ENCODE results near the gene KDM4B. TPM values are rescaled to one million over a fixed set of nuclear protein-coding genes. Genes with fewer than 3 reads are reported as not detected.

Gene KDM4B
- total and polyA plus RNA-seq, 3 donors from 2014 or later = 33.3 to 72.7 (median 67.7) TPM

DNA sequence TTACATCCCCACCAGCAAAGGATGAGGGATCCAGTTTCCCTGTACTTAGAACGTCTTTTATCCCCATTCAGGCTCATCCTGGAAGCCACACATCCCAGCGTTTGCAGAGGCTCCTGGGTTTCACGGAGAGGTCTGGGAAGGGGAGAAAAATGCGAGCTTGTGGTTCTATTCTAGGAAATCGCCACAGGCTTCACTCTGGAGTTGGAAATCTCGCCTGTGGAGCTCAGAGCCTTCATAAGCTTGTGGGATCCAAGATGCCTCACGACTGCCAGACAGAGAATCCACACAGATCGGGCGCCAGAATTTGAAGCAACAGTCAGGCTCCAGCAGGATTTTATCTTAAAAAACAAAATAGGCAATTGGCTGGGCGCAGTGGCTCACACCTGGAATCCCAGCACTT is 213.8 kb downstream of the KDM4B start:
- WGBS, 2 donors = 73 to 77% methylated on average over 10 of the region's 10 CpGs
- no peak for DNase-seq
- no peak for TF ChIP-seq CTCF (IDR thresholded peaks at IDR 0.05)
- no peak for TF ChIP-seq POLR2A (IDR thresholded peaks at IDR 0.05)

GRCh38 chr19:5183616-5184015 is 214.7 kb downstream of the KDM4B start:
- Histone ChIP-seq H3K27ac (no peak overlapping the region), H3K27me3 (no peaks in the 10 kb centered on the region), H3K9me3 (no peaks in the 10 kb centered on the region), H3K36me3 (ENCODE audit: low read depth, missing control alignments) (no peaks in the 10 kb centered on the region), H3K4me1 (no peaks in the 10 kb centered on the region), H3K4me3 (no peak overlapping the region)
- no peak for DNase-seq
- intact Hi-C loops (cut with DNase I; ENCODE audit: low total_unique reads) = no loop called here
- 86 to 88% methylated on average over 3 of the region's 3 CpGs for WGBS, 2 donors
- no peak for TF ChIP-seq CTCF (IDR thresholded peaks at IDR 0.05)
- no peak for TF ChIP-seq POLR2A (IDR thresholded peaks at IDR 0.05)

More for the DNA sequence above, 213.8 kb downstream of the KDM4B start:
- Histone ChIP-seq H3K9me3 (no peaks in the 10 kb centered on the region), H3K36me3 (ENCODE audit: low read depth, missing control alignments) (no peaks in the 10 kb centered on the region), H3K4me1 (no peaks in the 10 kb centered on the region), H3K27ac (no peak overlapping the region), H3K27me3 (no peaks in the 10 kb centered on the region), H3K4me3 (no peak overlapping the region)
- intact Hi-C loops (cut with DNase I; ENCODE audit: low total_unique reads) = no loop called here

GRCh38 chr19:5184930-5185329 is 216.0 kb downstream of the KDM4B start:
- no peak for DNase-seq
- no peaks in the 10 kb centered on the region for H3K4me1 ChIP-seq
- H3K9me3 ChIP-seq = no peaks in the 10 kb centered on the region
- H3K4me3 ChIP-seq = no peak overlapping the region
- H3K36me3 ChIP-seq (ENCODE audit: low read depth, missing control alignments) = no peaks in the 10 kb centered on the region
- TF ChIP-seq CTCF (IDR thresholded peaks at IDR 0.05) (no peak), POLR2A (IDR thresholded peaks at IDR 0.05) (no peak)
- intact Hi-C loops (cut with DNase I; ENCODE audit: low total_unique reads) = no loop called here
- H3K27me3 ChIP-seq = no peaks in the 10 kb centered on the region
- no peak overlapping the region for H3K27ac ChIP-seq
- 89 to 97% methylated on average over 4 of the region's 4 CpGs for WGBS, 2 donors

GRCh38 chr19:5186293-5187050 is 217.6 kb downstream of the KDM4B start:
- Histone ChIP-seq H3K4me3 (no peak overlapping the region), H3K4me1 (no peaks in the 10 kb centered on the region), H3K36me3 (ENCODE audit: low read depth, missing control alignments) (no peaks in the 10 kb centered on the region), H3K9me3 (no peaks in the 10 kb centered on the region), H3K27me3 (no peaks in the 10 kb centered on the region), H3K27ac (no peak overlapping the region)
- intact Hi-C loops (cut with DNase I; ENCODE audit: low total_unique reads) = no loop called here
- DNase-seq = no peak
- 66 to 85% methylated on average over 7 of the region's 7 CpGs for WGBS, 2 donors
- TF ChIP-seq CTCF (IDR thresholded peaks at IDR 0.05) (no peak), POLR2A (IDR thresholded peaks at IDR 0.05) (no peak)
